Tibial nerve (tissue), 4 donors: Measurements from ENCODE around the gene GABBR2.

ENCODE experiments used
- EP300 ChIP-seq, 2 donors: sonication (generic); formaldehyde crosslinking; IDR thresholded peaks; one replicate each; pipeline ENCODE4 v1.6.1; 2017; ENCODE audit warnings: antibody characterized with exemption in 2 of 2, mild to moderate bottlenecking in 1 of 2
- POLR2A ChIP-seq, 2 donors: fragments of 450-650 bp; IDR thresholded peaks; one replicate each; pipeline ENCODE4 v1.6.1; 2017; ENCODE audit warnings: antibody characterized with exemption in 2 of 2, mild to moderate bottlenecking in 2 of 2, moderate library complexity in 2 of 2
- TF ChIP-seq, protein P1 (sequence below), 5 experiments: fragments of 200-600 bp in 3 of 5; fragments of 450-650 bp in 2 of 5; sonication (generic) in 3 of 5; IDR thresholded peaks; one replicate each; pipeline ENCODE4 v1.5.1; 2016 to 2019; ENCODE audit warnings: antibody characterized with exemption in 5 of 5, mild to moderate bottlenecking in 3 of 5, moderate library complexity in 2 of 5

DNA sequence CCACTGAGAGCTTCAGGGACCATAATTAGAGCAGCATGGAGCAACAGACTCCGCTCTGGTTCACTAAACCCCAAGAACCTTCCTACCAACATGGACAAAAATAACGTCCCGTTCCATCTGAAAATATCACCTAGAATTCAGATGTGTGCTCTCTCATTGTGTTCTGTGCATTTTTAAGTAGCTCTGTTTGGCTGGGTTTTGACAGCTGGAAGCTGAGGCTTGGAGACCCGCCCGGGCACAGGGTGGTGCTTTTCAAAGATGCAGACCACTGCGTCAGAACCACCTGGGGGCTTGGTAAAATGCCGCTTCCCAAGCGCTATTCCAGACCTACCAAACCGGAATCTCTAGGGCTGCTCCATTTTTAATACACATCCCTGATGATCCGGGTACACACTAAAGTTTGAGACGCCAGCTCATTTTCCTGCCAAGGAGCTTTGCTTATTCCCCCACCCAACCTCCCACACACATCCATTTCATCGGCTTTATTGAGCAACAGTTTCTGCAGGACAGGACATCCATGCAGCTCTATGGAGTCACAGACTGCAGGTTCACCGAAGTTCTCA, 104.8 kb downstream of the GABBR2 start:
- TF ChIP-seq, protein P1, sequence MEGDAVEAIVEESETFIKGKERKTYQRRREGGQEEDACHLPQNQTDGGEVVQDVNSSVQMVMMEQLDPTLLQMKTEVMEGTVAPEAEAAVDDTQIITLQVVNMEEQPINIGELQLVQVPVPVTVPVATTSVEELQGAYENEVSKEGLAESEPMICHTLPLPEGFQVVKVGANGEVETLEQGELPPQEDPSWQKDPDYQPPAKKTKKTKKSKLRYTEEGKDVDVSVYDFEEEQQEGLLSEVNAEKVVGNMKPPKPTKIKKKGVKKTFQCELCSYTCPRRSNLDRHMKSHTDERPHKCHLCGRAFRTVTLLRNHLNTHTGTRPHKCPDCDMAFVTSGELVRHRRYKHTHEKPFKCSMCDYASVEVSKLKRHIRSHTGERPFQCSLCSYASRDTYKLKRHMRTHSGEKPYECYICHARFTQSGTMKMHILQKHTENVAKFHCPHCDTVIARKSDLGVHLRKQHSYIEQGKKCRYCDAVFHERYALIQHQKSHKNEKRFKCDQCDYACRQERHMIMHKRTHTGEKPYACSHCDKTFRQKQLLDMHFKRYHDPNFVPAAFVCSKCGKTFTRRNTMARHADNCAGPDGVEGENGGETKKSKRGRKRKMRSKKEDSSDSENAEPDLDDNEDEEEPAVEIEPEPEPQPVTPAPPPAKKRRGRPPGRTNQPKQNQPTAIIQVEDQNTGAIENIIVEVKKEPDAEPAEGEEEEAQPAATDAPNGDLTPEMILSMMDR (IDR thresholded peaks at IDR 0.05), result no peak
- TF ChIP-seq POLR2A (IDR thresholded peaks at IDR 0.05), result no peak
- TF ChIP-seq EP300 (IDR thresholded peaks at IDR 0.05), result no peak
